ENCODE results near the gene ELMOD3. TPM values are rescaled to one million over a fixed set of nuclear protein-coding genes. Genes with fewer than 3 reads are reported as not detected.

The ELMOD3 gene
- polyA plus RNA-seq, 6 donors from 2014 or later: 9.8 to 23.1 (median 13.8) TPM

- H3K27ac Mint-ChIP-seq: no peak overlapping the region
Observed at GRCh38 chr2:85440729-85441128, 86.2 kb downstream of the ELMOD3 start.

More at GRCh38 chr2:85440729-85441128, 86.2 kb downstream of the ELMOD3 start:
- Mint-ChIP-seq H3K36me3 (no peaks in the 10 kb centered on the region), H3K9me3 (no peaks in the 10 kb centered on the region), H3K27me3 (no peaks in the 10 kb centered on the region), H3K4me1 (peaks cover 21 to 27% (median 25%) of the 10 kb centered on the region in 3 donors), H3K4me3 (peak overlapping the region in 1 of 8 donors; percentile 26)
- no peak for ATAC-seq (ENCODE audit: low read depth in 2 of 2)
- DNase-seq: no peak

Other genes starting within 250 kb of the ELMOD3 start
- under 1 TPM in 1 of 6 donors, not detected in 5; 0.35 TPM for gene TCF7L1, start 221.4 kb upstream of the ELMOD3 start, polyA plus RNA-seq (ENCODE audit: low read depth in 6 of 6)
- gene TGOLN2, start 26.8 kb upstream of the ELMOD3 start, polyA plus RNA-seq (ENCODE audit: low read depth in 6 of 6): 10 to 100 TPM; 45.5 to 94.8 (median 77.3) TPM
- gene RETSAT, start 241 bp upstream of the ELMOD3 start, polyA plus RNA-seq (ENCODE audit: low read depth in 6 of 6): 1 to 10 TPM; 4.4 to 8.7 (median 6.8) TPM
- gene CAPG, start 55.6 kb downstream of the ELMOD3 start, polyA plus RNA-seq (ENCODE audit: low read depth in 6 of 6): 100 to 1,000 TPM; 114 to 414 (median 282) TPM
- not detected for gene SH2D6, start 63.9 kb downstream of the ELMOD3 start, polyA plus RNA-seq (ENCODE audit: low read depth in 6 of 6)
- gene MAT2A, start 184.4 kb downstream of the ELMOD3 start, polyA plus RNA-seq (ENCODE audit: low read depth in 6 of 6): 10 to 100 TPM; 78.7 to 99.4 (median 93.4) TPM
- gene GGCX, start 206.7 kb downstream of the ELMOD3 start, polyA plus RNA-seq (ENCODE audit: low read depth in 6 of 6): 10 to 100 TPM; 12.1 to 22.2 (median 16.2) TPM
- 100 to 1,000 TPM; 262 to 339 (median 305) TPM for gene VAMP8, start 222.8 kb downstream of the ELMOD3 start, polyA plus RNA-seq (ENCODE audit: low read depth in 6 of 6)
- gene VAMP5, start 229.7 kb downstream of the ELMOD3 start, polyA plus RNA-seq (ENCODE audit: low read depth in 6 of 6): 10 to 100 TPM; 33.3 to 68.5 (median 49.9) TPM
- 100 to 1,000 TPM; 152 to 207 (median 187) TPM for gene RNF181, start 241.0 kb downstream of the ELMOD3 start, polyA plus RNA-seq (ENCODE audit: low read depth in 6 of 6)
- 10 to 100 TPM; 11.8 to 25.0 (median 14.5) TPM for gene TMEM150A, start 247.9 kb downstream of the ELMOD3 start, polyA plus RNA-seq (ENCODE audit: low read depth in 6 of 6)

Measured in naive B cell (primary cell).